HG02840 (cell line): Measurements from ENCODE around the gene PDLIM5.

ENCODE experiments used
- ATAC-seq: cut with Tn5 transposase; IDR thresholded peaks from one replicate; pipeline ENCODE4 v1.9.1; 2021; ENCODE audit warnings: mild to moderate bottlenecking, moderate library complexity, moderate number of reproducible peaks; ENCODE audit not compliant: unreplicated experiment, low FRiP score

PDLIM5 gene

GRCh38 chr4:94420356-94420755 lies 31.4 kb upstream of the PDLIM5 start:
- ATAC-seq: no peak

- ATAC-seq: no peak
These were observed 25.0 kb upstream of the PDLIM5 start for GRCh38 chr4:94426783-94427182.

- ATAC-seq: no peak
These were observed 22.9 kb upstream of the PDLIM5 start for GRCh38 chr4:94428884-94429283.

GRCh38 chr4:94430406-94430805 lies 21.3 kb upstream of the PDLIM5 start:
- no peak for ATAC-seq

- ATAC-seq: no peak
These were observed 20.4 kb upstream of the PDLIM5 start for GRCh38 chr4:94431388-94431787.

GRCh38 chr4:94434505-94434904 lies 17.2 kb upstream of the PDLIM5 start:
- no peak for ATAC-seq

- no peak for ATAC-seq
These were observed 15.9 kb upstream of the PDLIM5 start for GRCh38 chr4:94435874-94436273.

- ATAC-seq: no peak
These were observed 15.2 kb upstream of the PDLIM5 start for GRCh38 chr4:94436512-94436911.

GRCh38 chr4:94439606-94440005 lies 12.1 kb upstream of the PDLIM5 start:
- ATAC-seq: no peak

- ATAC-seq: no peak
These were observed 9.9 kb upstream of the PDLIM5 start for GRCh38 chr4:94441838-94442237.

GRCh38 chr4:94442251-94442650 lies 9.5 kb upstream of the PDLIM5 start:
- ATAC-seq: no peak

- ATAC-seq: no peak
These were observed 5.4 kb upstream of the PDLIM5 start for GRCh38 chr4:94446386-94446785.

GRCh38 chr4:94447754-94448411 lies 3.9 kb upstream of the PDLIM5 start:
- no peak for ATAC-seq

- ATAC-seq: no peak
These were observed 2.8 kb upstream of the PDLIM5 start for GRCh38 chr4:94448815-94449375.

- ATAC-seq: no peak
These were observed 569 bp upstream of the PDLIM5 start for GRCh38 chr4:94451051-94451694.

- peak; percentile 9 for ATAC-seq
These were observed 982 bp downstream of the PDLIM5 start for GRCh38 chr4:94452476-94453371.

GRCh38 chr4:94453391-94453963 lies 1.7 kb downstream of the PDLIM5 start:
- ATAC-seq: no peak

- no peak for ATAC-seq
These were observed 2.7 kb downstream of the PDLIM5 start for GRCh38 chr4:94454405-94454804.

- no peak for ATAC-seq
These were observed 3.3 kb downstream of the PDLIM5 start for GRCh38 chr4:94455081-94455480.

GRCh38 chr4:94457692-94458106 lies 6.0 kb downstream of the PDLIM5 start:
- ATAC-seq: no peak

- ATAC-seq: no peak
These were observed 6.9 kb downstream of the PDLIM5 start for GRCh38 chr4:94458682-94459081.
